ENCODE data around the gene KAZALD1.

Gene KAZALD1

DNA sequence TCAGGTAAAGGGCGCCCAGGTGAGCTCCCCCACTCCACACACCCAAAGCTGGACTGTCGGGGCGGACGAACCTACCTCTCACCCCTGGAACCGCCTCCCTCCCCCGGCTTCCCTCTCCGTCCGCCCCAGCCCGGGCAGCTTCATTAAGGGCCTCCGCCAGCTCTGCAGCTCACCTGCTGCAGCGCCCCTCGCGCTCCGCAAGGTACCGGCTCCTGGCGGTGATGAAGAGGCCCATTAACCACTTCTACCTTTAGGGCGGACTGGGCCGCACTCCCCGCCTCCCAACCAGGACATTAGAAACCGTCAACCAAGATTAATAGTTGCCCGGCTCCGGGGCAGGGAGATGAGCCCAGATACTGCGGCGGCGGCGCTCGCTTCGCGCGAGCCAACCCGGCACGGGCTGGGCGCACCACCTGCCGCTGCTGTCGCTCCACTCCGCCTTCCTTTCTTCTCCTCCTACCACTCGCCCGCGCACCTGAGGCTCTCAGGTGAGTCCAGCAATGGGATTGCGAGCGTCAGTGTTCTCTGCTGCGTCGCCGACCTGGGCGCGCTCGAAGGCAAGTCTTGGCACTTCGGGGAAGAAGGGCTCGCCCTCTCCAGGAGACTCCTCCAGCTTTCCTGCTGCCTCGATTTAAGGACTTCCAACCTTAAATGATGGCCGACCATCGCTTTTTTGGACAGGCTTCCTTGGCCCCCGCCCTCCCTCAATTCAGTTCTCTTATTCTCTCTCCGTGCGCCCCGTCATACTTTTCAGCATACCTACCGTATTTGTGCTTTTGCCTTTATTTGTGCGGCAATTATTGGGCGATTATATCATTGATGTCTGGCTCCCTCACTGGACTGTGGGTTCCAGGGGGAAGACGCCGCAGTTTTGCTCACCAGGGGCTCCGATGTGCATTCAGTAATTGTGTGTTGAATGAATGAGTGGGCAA is 13.6 kb upstream of the KAZALD1 start:
- DNase-seq (ENCODE audit: low read depth) = no peak

DNA sequence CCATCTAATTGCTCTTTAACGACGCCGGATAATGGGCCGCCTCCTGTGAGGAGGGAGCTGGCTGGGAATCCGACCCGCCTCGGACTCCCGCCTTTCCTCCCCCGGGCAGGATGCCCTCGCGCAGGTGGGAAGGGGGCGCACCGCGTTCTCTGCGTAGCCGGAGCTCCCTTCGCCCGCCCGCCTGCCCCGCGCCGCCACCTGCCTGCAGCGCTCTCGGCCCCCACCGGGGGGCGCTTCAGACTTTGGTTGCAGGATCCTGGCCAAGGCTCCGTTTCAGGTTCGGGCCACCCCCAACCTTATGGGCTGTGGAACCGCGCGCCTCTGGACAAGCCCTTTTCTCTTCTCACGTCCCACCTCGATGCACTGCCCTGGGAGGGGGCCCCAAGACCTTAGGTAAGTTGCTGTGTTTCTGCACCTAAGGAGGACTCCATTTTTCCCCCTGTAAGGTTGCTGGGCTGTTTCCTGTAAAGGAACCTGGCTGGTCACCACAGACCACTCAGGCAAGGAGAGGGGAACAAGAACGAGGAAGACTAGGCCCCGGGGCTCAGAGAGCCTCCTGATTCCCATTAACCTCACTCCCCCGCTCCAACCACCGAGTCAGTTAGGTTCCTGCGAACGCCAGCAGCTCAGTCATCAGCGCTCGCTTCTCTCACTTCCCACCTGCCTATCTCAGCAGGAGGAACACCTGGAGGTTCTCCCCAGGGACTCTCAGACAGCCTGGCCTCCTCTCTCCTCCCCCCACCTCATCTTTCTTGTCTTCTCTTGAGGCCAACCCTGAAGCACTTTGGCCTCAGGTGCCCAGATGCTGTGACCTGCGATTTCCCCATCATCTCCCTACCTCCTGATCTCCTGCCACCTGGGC is 11.3 kb upstream of the KAZALD1 start:
- peak; percentile 68 for DNase-seq (ENCODE audit: low read depth)

DNA sequence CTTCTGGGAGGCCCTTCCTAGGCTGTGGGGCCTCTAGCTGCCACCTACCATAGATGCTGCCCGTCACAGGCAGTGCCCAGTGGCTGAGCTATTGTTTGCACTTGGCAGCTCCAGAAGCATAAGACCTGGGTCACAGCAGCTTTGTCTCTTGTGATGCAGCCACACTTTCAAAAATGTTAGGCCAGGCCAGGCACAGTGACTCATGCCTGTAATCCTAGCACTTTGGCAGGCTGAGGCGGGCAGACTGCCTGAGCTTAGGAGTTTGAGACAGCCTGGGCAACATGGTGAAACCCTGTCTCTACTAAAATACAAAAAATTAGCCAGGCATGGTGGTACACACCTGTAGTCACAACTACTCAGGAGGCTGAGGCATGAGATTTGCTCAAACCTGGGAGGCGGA is 9.5 kb upstream of the KAZALD1 start:
- no peak for DNase-seq (ENCODE audit: low read depth)

DNA sequence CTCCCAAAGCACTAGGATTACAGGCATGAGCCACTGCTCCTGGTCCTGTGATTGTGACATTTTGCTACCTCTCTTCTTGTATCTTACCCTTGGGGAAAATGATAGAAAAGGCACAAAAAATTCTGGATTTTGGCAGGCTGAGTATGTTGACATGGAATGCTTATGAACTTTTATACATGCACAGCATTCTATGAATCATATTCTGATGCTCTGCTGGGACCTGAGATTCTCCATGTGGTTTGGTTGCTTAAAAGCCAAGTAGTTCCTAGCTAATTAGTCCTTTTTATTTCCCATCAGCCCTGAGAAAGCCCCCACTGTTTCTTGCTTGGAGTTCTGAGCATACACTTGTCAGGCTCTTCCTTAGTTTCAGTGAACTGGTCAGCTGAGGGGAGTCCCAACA is 8.3 kb upstream of the KAZALD1 start:
- DNase-seq (ENCODE audit: low read depth) = no peak

DNA sequence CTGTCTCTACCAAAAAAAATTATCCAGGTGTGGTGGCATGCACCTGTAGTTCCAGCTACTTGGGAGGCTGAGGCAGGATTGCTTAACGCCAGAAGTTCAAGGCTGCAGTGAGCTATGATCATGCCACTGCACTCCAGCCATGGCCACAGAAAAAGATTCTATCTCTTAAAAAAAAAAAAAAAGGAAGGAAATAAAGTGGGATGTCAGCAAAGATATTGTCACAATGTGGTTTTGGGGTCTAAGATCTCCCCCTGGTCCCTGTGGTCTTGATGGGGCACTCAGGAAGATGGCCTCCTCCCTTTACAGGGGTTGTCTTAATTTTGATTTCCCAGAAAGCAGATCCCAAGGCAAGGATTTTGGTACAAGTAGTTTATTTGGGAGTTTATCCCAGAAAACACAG is 7.4 kb upstream of the KAZALD1 start:
- no peak for DNase-seq (ENCODE audit: low read depth)

DNA sequence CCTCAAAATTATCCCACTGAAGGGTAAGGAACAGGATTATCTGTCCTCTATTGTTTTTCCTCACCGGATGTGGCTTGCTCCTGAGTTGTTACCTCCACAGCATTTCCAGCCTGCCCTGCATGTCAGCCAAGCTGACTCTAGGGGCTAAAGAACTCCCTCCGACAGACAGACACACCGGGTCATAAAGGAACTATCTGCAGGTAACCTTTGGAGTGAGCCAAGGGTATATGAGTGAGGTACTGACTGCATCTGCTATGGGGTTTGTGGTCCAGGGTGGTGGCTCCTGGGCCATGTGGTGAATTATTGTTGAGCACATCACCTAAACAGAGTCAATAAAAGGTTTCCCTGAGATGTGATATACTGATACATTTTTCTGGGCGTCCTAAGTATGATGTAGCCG is 6.9 kb upstream of the KAZALD1 start:
- DNase-seq (ENCODE audit: low read depth) = no peak

DNA sequence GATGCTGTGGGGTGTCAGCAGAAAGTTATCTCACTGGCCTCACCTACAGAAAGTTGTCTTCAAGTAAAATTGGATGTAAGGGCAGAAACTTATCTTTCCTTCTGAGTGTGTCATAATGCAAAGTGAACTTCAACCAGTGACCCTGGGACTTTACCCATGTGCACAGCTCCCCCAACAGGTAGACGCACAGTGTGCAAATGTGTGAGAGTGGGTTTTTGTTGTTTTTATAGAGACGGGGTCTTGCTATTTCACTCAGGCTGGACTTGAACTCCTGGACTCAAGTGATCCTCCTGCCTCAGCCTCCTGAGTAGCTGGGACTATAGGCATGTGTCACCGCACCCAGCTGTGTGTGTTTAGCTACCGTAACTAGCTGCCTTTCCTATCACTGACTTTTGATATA is 6.4 kb upstream of the KAZALD1 start:
- no peak for DNase-seq (ENCODE audit: low read depth)

DNA sequence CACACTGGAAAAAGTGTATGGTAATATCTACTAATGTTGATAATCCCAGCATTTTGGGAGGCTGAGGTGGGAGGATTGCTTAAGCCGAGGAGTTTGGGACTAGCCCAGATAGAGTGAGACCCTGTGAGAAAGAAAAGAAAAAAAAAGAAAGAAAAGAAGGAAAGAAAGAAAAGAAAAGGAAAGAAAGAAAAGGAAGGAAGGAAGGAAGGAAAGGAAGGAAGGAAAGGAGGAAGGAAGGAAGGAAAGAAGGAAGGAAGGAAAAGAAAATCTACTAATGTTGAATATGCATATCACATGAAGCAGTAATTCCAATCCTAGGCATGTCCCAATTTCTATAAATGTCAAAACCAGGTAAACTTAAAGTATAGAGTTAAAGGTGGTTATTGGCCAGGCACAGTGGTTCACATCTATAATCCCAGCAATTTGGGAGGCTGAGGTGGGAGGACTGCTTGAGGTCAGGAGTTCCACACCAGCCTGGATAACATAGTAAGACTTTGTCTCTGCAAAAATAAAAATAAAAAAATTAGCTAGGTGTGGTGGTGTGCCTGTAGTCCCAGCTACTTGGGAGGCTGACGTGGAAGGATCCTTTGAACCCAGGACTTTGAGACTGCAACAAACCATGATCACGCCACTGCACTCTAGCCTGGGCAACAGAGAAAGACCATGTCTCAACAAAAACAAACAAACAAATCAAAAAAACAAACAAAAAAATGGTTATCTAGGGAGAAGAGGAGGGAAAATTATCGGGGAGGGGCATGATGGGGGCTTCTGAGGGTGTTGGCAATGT is 5.2 kb upstream of the KAZALD1 start:
- DNase-seq (ENCODE audit: low read depth) = no peak

DNA sequence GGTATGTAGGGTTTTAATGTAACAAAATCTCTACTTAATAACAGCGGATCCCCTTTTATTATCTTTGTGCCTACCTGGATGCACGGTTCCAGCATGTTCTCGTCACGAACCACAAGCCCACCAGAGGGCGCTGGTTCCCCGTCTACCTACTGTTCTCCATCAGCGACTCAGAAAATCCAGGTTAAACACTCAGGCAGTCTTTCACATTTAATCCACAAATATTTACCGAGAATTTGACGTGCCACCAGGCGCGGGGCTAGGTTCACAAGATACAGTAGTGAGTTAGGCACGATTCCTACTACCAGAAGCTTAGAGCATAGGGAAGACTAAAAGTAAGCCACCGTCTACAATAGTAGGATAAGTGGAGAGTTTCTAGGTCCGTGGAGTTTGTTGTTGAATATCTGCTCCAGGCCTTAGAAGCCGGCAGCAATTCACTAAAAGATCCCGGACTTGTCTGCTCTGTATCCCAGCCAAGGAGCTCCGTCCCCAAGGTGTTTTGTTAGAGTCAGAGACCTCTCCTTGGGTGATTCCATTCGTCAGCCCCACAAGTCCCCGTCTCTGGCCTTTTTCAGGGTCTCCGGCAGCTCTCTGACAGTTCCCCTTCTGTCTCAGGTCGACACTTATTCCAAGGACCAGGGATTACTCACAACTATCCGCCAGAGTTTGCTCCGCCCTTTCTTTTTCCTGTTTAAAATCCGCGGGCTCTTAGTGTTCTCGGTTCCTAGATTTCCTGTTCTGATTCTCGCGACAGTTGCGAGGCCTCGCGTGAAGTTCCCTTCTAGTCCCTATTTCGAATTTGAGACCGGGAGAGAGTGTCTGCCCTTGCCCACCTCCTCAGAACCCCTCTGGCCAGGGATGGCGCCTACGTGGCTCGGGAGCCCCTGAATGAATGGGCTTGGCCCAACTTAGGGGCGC is 1.5 kb upstream of the KAZALD1 start:
- peak; percentile 85 for DNase-seq (ENCODE audit: low read depth)

DNA sequence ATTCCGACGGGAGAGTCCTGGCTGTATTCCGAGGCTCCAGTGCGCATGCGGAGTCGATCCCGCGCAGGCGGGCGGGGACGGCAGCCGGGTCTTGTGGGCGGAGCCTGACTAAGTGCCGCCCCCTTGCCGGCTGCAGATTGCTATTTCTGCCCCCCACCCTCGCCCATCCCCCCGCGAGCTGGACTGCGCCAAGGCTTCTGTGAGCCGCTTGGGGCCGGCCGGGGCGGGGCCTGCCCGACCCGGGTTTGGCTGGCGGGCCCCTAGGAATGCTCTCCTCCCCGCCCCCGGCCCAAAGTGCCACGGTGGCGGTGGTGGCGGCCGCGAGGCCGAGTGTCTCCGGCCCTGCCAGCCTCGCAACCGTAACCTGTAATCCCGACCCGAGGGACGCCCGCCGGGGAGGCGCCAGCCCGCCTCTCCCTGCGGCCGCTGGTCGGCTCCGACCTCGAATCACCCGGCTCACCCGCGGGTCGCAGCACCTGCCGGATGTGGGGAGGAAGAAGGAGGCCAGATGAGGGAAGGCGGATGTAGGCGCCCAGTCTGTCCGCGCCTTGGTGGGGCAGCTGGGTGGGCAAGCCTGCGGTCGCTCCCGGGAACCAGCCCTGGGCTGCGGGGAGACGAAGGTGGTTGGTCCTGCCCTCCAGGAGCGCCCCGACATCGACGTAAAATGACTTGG is 702 bp upstream of the KAZALD1 start:
- peak; percentile 85 for DNase-seq (ENCODE audit: low read depth)

DNA sequence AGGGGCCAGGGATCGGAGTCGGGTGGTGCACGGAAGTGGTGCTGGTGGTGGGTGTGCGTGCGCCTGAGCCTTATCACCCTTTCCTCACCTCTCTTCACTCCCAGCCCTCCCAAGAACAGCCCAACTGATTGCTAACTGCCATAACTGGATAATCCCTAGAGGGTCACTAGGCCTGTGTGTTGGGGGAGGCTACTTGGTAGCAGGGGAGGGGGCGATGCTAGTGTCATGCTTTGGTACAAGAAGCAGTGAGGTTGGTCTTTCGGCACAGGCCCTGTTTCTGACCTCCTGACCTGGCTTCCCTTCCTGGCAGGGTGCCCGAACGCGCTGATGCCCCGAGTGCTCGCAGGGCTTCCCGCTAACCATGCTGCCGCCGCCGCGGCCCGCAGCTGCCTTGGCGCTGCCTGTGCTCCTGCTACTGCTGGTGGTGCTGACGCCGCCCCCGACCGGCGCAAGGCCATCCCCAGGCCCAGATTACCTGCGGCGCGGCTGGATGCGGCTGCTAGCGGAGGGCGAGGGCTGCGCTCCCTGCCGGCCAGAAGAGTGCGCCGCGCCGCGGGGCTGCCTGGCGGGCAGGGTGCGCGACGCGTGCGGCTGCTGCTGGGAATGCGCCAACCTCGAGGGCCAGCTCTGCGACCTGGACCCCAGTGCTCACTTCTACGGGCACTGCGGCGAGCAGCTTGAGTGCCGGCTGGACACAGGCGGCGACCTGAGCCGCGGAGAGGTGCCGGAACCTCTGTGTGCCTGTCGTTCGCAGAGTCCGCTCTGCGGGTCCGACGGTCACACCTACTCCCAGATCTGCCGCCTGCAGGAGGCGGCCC is 652 bp downstream of the KAZALD1 start:
- DNase-seq (ENCODE audit: low read depth) = peak; percentile 33

DNA sequence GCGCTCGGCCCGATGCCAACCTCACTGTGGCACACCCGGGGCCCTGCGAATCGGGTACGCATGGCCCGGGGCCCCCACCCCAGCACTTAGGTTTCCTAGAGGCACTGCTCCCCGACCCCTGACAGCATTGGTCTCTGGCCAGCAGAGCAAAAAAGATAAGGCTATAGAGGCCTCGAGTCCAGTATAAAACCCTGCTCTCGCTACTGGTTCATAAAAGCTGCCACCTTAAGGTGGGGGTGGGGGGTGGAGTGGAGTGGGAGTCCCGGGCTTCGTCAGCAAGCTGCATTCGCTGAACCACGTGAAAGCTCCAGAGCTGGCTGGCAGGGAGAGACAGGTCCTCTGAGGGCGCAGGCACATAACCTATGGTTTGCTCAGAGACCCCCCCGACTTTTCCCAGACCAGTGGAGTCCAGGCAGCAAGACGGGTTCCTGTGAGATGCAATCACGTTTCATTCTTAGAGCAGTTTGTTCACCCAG is 1.3 kb downstream of the KAZALD1 start:
- no peak for DNase-seq (ENCODE audit: low read depth)

DNA sequence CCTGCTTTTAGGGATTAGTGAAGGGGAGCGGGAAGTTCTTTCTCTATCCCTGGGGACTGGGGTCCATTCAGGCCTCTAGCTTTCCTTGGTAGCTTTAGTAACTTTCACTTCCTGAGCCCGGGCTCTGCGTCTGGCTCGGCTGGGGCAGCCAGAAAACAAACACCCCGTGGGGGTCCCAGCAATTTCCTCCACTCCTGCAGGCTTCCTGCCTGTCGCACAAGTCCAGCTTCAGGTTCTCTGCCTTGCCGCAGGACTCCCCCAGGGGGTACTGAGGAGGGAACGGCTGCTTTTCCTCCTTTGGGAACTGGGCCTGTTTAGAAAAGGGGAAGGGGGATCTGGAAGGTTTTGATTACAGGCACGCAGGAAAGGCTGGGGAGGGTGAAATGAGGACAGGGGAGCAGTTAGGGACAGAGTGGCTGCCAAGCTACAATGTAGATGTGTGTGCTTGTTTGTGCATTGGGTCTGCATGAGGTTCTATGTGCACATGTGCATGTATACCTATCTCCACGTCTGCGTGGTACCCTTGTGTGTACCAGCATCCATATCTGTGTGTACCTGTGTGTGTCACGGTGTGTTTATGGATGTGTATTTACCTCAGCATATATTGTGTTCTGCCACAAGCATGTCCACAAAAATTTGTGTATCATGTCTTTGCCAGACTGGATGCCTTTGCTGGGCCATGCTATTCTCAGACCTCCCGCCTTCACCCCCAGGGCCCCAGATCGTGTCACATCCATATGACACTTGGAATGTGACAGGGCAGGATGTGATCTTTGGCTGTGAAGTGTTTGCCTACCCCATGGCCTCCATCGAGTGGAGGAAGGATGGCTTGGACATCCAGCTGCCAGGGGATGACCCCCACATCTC is 2.0 kb downstream of the KAZALD1 start:
- no peak for DNase-seq (ENCODE audit: low read depth)

DNA sequence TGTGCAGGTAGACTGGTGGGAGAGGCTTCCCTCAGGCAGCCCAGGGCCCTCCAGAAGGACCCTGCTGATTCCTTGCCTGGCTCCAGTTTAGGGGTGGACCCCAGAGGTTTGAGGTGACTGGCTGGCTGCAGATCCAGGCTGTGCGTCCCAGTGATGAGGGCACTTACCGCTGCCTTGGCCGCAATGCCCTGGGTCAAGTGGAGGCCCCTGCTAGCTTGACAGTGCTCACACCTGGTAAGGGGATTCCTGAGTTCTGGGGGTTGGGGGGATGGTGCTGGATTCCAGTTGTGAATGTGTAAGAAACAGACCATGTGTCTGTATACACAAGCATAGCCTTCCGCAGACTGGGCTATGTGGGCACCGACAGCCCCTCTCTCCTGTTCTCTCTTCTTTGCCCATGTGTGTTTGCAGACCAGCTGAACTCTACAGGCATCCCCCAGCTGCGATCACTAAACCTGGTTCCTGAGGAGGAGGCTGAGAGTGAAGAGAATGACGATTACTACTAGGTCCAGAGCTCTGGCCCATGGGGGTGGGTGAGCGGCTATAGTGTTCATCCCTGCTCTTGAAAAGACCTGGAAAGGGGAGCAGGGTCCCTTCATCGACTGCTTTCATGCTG is 2.7 kb downstream of the KAZALD1 start:
- DNase-seq (ENCODE audit: low read depth) = no peak

DNA sequence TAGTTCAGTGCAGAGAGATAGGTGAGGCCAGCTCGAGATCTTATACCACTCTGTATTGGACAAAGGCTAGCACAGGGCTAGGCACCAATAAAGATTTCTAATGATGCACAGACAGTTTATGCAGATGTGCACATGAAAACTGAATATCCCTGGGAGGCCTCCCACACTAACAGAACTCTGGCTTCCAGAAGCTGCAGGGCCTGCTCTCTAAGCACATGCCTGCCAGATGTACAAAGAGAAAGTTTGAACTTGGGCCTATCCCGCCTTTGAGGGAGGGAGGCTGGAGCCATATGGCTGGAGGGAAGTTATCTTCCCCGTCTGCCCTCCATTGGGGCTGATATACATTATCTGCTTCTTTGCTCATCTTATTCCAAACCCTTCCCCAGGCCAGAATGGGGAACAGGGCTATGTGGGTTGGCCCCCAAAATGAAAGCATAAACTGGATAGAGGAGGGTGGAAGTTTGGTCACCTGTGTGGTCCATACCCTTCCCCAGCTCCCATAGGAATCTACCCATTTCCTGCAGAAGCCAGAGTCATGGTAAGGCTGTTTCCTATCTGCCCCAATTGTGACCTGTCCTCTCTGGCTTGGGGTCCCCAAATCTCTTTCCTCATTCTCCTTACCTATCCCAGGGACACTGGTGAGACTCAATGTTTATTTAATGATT is 3.8 kb downstream of the KAZALD1 start:
- no peak for DNase-seq (ENCODE audit: low read depth)

DNA sequence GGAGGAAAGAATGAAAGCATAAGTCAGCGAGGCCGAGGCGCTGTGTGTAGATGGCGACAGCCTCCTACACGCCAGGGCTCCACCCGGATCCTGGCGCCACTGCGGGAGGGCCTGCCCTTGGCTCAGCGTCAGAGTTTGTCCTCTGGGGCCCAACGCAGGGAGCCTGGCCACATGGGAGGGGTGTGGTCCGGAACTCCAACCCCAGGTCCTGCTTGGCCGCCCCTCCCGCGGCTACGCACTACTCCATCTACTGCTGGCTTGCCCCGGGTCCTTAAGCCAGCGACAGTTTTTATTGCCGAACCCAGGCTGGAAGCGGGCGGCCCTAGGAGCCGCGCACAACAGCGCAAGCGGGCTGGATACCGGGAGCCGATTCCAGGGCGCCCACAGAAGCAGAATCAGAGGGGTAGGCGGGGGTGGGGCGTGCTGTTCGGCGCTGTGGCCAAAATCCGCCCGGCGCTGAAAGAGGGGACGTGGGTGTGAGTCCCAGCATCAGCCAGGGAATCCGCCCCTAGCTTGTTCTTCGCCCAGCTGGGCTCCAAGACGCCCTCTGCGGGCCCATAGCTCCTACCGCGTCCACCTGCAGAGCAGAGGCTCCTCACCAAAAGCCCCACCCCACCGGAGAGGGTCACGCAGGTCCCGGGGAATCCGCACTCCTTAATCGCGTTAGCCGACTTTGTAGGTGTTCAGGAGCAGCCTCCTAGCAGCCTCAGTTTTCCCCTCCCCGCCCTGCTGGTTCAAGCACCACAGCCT is 4.5 kb downstream of the KAZALD1 start:
- DNase-seq (ENCODE audit: low read depth) = no peak

DNA sequence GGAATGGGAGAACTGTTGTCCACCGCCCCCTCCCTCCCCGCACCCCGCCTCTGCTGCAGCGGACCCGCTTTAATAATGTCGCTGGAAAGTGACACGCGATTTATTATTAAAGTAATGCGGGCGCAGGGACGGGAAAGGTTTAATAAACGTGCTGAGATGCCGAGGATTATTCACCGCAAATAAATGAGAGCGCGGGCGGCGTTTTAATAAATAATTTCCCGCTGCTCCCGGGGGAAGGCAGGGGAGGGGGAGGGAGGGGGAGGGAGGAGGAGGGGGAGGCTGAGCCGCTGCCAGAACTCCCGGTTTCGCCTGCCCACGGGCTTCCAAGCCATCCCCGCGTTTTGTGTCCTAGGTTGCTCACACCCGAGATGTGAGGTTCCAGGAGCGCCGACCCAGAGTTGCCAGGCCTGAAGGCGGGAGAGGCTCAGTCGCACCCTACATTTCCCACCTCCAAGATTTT is 5.1 kb downstream of the KAZALD1 start:
- no peak for DNase-seq (ENCODE audit: low read depth)

All from stimulated activated CD8-positive, alpha-beta memory T cell treated with anti-CD3 and anti-CD28 coated beads, Interleukin-4, amount 100 ng/mL, for 24 hours (primary cell).